OCI-LY3 (cell line): ENCODE measurements around the gene GALNS.

Experiments
- EZH2phosphoT487 ChIP-seq: fragments of 200-600 bp; shearing (Covaris generic); IDR thresholded peaks from 2 replicates; pipeline ENCODE4 v1.6.1; 2018; ENCODE audit warnings: antibody characterized with exemption, mixed run types, low read depth
- TF ChIP-seq, protein P1 (sequence below): fragments of 200-600, 300-600 bp; sonication (generic); IDR thresholded peaks from 2 replicates; pipeline ENCODE4 v1.5.1; 2014; ENCODE audit warnings: antibody characterized with exemption, low read length, low read depth

DNA sequence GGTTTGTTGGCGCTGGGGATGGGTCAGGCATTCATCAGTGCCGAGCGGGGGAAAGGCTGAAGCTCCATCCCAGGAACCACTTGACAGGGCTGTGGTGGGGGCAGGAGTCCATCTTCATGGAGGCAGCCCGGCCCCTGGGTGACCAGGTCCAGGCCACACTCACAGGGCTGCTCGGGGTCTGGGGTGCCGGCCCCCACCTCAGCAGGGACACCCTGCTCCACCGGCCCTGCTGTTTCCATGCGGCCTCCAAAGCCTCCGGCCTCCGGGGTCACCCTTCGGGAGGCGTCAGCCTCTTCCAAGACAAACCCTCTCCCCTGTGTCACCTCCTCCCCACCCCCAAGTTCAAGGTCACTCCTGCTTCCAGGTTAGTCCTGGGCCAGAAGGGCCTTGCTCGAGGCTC lies 22.1 kb downstream of the GALNS start:
- TF ChIP-seq, protein P1, sequence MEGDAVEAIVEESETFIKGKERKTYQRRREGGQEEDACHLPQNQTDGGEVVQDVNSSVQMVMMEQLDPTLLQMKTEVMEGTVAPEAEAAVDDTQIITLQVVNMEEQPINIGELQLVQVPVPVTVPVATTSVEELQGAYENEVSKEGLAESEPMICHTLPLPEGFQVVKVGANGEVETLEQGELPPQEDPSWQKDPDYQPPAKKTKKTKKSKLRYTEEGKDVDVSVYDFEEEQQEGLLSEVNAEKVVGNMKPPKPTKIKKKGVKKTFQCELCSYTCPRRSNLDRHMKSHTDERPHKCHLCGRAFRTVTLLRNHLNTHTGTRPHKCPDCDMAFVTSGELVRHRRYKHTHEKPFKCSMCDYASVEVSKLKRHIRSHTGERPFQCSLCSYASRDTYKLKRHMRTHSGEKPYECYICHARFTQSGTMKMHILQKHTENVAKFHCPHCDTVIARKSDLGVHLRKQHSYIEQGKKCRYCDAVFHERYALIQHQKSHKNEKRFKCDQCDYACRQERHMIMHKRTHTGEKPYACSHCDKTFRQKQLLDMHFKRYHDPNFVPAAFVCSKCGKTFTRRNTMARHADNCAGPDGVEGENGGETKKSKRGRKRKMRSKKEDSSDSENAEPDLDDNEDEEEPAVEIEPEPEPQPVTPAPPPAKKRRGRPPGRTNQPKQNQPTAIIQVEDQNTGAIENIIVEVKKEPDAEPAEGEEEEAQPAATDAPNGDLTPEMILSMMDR = no peak
- TF ChIP-seq EZH2phosphoT487 = no peak
